H1 (cell line): ENCODE results near the gene IGF2R. TPM values are rescaled to one million over a fixed set of nuclear protein-coding genes. Genes with fewer than 3 reads are reported as not detected.

Experiments
- CTCF ChIP-seq, 3 experiments: IDR thresholded peaks; 1 replicate in 2 of 3; 2 replicates in 1 of 3; pipeline versions ENCODE4 v1.5.1 to v1.6.1; 2011; ENCODE audit warnings: low read length in 3 of 3, mild to moderate bottlenecking in 3 of 3, inconsistent platforms in 2 of 3, low read depth in 1 of 3, moderate library complexity in 1 of 3; ENCODE audit not compliant: insufficient read depth in 1 of 3; ENCODE audit errors: control extremely low read depth in 1 of 3
- RXRA ChIP-seq: IDR thresholded peaks from 2 replicates; pipeline ENCODE4 v1.6.1; 2011; ENCODE audit warnings: low read depth, mild to moderate bottlenecking, low read length, moderate library complexity; ENCODE audit not compliant: insufficient read depth
- polyA plus RNA-seq, 7 experiments: library from polyadenylated mRNA; depleted of rRNA in 3 of 7; stranded (reverse) in 5 of 7; unstranded in 2 of 7; fragments of >200 nt in 5 of 7; fragments of 200-250 nt in 2 of 7; gene quantifications; 1 replicate in 5 of 7; 2 replicates in 1 of 7; 4 replicates in 1 of 7; pipeline versions ENCODE4 v1.2.1 to v1.2.3, GENCODE V29; 2011 to 2013; ENCODE audit warnings: missing spikeins in 2 of 7, mixed read lengths in 2 of 7
- total RNA-seq: library from RNA; stranded (reverse); fragmentation: NEBNext Ultra II Directional; extraction: Animal tissue kit (Norgen Biotek cat#: 25700); gene quantifications from 2 replicates; pipeline ENCODE4 v1.2.1, GENCODE V29; 2021

Gene IGF2R
- total and polyA plus RNA-seq, 2 of the 8 experiments (the other 6 are each of a cell fraction or from before 2014, with no cell fraction given): 20.6 to 74.1 TPM

- TF ChIP-seq RXRA (no peak), CTCF (IDR thresholded peaks at IDR 0.05; ENCODE audit: control extremely low read depth in 1 of 3, insufficient read depth in 1 of 3, low read depth in 1 of 3, low read length in 3 of 3) (no peak)
These were observed 158.6 kb downstream of the IGF2R start (continued) for GRCh38 chr6:160127270-160128124.
